ENCODE results near the gene MROH9.

GRCh38 chr1:170970256-170970655, 34.9 kb downstream of the MROH9 start:
- TF ChIP-seq POLR2A (IDR thresholded peaks at IDR 0.05; ENCODE audit: low read depth) (no peak), CTCF (IDR thresholded peaks at IDR 0.05) (no peak), POLR2AphosphoS5 (IDR thresholded peaks at IDR 0.05) (no peak), EP300 (IDR thresholded peaks at IDR 0.05) (no peak)
